GM13976 (cell line): ENCODE measurements around the gene CD99.
"Not testable (repeated sequence)": the region's sequence is repeated elsewhere in the genome, so short reads cannot be mapped to it uniquely, and the experiment has no call there.

ENCODE experiments used
- DNase-seq: peaks from one replicate; pipeline ENCODE4 v3.0.0; 2012; ENCODE audit warnings: low spot score
- in situ Hi-C: fragments of 300-500 bp; cut with MboI; formaldehyde crosslinking; loops from one replicate; pipeline ENCODE4 v1.12.0; 2022; ENCODE audit warnings: low sequenced_read_pairs, mixed read lengths, inconsistent platforms; ENCODE audit not compliant: unreplicated experiment
- TF ChIP-seq, protein P1 (sequence below): IDR thresholded peaks from 2 replicates; pipeline ENCODE4 v1.5.1; 2012; ENCODE audit warnings: borderline replicate concordance, mild to moderate bottlenecking; ENCODE audit not compliant: insufficient read depth; ENCODE audit errors: extremely low read depth, missing control alignments, control extremely low read depth

CD99 gene

DNA sequence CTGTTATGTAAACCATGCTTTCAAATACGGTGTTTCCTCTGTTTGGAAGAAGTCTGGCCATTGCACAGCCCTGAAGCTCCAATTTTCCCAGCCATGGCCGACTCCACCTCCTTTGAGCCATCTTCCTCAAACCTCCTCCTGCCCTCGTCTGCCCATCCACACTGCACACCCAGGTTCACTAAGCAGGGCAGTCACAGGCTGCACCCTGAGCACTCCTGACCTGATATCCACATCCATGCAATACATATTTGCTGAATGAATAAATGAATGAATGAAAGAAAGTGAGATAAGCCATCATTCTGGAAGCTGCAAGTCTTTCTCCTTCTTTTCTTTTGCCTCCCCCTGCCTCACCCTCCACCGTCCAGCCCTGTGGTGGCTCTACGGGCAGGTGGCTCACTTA lies 83.0 kb downstream of the CD99 start:
- TF ChIP-seq, protein P1, sequence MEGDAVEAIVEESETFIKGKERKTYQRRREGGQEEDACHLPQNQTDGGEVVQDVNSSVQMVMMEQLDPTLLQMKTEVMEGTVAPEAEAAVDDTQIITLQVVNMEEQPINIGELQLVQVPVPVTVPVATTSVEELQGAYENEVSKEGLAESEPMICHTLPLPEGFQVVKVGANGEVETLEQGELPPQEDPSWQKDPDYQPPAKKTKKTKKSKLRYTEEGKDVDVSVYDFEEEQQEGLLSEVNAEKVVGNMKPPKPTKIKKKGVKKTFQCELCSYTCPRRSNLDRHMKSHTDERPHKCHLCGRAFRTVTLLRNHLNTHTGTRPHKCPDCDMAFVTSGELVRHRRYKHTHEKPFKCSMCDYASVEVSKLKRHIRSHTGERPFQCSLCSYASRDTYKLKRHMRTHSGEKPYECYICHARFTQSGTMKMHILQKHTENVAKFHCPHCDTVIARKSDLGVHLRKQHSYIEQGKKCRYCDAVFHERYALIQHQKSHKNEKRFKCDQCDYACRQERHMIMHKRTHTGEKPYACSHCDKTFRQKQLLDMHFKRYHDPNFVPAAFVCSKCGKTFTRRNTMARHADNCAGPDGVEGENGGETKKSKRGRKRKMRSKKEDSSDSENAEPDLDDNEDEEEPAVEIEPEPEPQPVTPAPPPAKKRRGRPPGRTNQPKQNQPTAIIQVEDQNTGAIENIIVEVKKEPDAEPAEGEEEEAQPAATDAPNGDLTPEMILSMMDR = no peak

DNA sequence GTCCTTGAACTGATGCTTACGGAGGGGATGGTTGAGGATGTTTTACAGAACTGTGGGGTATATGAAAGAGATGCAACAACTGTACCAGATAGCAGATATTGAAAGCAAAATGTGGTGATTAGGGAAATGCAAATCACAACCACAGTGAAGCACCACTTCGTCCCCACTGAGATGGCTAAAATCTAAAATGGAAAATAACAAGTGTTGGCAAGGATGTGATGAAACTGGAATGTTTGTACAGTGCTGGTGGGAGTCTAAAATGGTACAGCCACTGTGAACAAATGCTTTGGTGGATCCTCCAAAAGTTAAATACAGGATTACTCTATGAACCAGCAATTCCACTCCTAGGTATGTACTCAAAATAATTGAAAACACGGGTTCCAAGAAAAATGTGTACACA lies 83.7 kb downstream of the CD99 start:
- DNase-seq = no peak
- in situ Hi-C loops = no loop called here
- TF ChIP-seq, protein P1 = no peak

More for the DNA sequence above, 83.0 kb downstream of the CD99 start:
- no peak for DNase-seq
- in situ Hi-C loops = no loop called here

DNA sequence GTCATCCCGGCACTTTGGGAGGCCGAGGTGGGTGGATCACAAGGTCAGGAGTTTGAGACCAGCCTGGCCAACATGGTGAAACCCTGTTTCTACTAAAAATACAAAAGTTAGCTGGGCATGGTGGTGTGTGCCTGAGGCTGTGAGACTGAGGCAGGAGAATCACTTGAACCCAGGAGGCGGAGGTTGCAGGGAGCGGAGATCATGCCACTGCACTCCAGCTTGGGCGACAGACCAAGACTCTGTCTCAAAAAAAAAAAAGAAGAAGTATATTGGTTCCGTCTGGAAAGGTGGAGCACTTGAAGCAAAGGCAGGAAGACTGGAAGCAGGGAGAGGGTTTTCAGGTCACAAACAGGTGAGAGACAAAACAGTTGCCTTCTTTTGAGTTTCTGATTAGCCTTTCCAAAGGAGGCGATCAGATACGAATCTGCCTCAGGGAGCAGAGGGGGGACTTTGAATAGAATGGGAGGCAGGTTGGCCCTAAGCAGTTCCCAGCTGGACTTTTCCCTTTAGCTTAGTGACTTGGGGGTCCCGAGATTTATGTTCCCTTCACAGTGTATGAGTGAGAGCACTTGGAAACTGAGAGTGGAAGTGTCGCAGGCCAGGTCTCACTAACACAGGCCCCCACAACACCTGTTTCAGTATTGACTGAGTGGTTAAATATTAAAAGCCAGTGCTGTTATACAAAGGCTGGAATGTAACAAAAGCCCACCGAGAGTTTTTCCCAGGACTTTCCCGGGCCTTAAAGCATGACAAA lies 89.6 kb downstream of the CD99 start:
- in situ Hi-C loops, DNase-seq: not testable (repeated sequence)

DNA sequence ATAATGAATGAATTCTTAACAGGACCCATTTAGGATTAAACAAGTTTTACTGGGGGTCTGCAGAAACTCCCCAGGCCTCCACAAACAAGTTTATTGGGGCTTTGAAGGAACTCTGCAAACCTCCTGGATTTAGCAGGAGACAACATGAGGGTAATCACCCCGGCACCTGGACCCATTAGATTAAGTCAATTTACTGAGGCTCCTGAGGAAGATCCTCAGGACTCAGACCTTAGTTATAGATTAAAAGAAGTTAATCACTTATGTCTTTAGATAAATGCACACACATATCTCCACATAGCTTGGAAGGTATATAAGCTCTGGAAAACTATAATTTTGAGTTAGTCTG lies 90.1 kb downstream of the CD99 start:
- TF ChIP-seq, protein P1 = no peak
- no peak for DNase-seq
- in situ Hi-C loops = no loop called here

DNA sequence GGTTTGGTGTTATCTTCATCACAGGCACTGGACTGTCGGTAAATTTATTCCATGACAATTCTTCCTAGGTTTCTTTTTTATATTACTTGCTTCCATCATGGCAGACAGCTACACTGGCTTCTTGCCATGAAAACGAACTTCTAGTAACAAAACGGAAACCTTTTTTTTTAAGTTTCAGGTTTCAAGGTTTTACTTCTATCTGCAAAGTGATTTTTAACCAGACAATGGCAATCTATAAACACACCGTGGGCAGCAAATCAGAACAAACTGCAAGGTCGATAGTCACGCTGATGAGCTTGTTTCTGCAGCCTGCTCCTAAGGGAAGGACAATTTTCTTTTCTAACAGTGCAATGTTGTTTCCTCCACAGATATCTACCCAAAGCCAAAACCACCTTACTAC lies 90.6 kb downstream of the CD99 start:
- TF ChIP-seq, protein P1 = no peak
- in situ Hi-C loops = no loop called here
- DNase-seq = no peak

DNA sequence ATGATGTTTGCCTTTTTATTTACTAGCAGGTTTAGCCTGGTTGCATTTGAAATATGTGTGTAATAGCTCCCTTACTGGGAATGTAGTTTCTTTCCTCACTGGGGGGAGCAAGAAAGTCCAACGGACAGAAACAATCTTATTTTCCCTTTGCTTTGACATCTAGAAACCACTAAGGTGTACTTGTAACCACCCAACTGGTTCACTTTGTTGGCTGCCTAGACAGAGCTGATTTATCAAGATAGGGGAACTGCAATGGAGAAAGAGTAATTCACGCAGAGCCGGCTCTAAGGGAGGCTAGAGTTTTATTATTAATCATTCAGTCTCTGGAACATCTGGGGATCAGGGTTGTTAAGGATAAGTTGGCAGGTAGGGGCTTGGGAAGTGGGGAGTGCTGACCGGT lies 91.1 kb downstream of the CD99 start:
- no peak for DNase-seq
- TF ChIP-seq, protein P1 = no peak
- in situ Hi-C loops = no loop called here

DNA sequence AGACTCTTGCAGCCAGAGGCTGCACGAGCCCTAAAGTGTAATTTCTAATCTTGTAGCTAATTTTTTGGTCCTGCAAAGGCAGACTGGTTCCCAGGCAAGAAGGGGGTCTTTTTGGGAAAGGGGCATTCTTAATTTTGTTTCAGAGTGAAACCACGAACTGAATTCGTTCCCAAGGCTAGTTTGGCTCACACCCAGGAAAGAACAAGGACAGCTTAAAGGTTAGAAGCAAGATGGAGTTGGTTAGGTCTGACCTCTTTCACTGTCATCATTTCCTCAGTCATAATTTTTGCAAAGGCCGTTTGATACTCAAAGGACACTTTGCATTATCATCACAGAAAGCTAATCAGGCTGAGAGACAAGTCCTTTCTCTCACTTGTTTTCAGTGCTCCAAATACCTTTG lies 91.7 kb downstream of the CD99 start:
- no peak for DNase-seq
- in situ Hi-C loops = no loop called here
- TF ChIP-seq, protein P1 = no peak
